Measurements from ENCODE around the gene FCRL2. TPM values are rescaled to one million over a fixed set of nuclear protein-coding genes. Genes with fewer than 3 reads are reported as not detected.

FCRL2 gene
- total RNA-seq, 2 donors from 2014 or later, result not detected

DNA sequence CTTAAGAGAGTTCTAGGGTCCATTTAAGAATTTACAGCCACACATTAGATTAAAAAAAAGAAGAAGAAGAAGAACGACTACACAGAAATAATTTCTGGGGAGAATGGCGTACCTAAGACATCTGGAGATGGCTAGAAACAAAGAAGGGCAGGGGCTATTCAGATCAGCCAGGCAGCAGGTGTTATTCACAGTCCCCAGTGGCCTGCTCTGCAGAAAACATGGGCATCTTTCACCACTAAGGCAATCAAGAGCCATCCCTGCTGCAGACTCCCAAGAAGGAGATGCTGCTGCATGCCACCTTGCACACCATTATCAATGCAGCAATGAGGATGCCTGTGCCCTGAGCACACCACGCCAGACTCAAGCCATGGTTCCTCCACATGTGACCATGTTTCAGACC is 7.9 kb upstream of the FCRL2 start:
- Histone ChIP-seq H3K36me3 (no peaks in the 10 kb centered on the region), H3K9me3 (no peaks in the 10 kb centered on the region), H3K27ac (no peak overlapping the region), H3K4me1 (ENCODE audit: control insufficient read depth in 1 of 2, low read depth in 2 of 2) (no peaks in the 10 kb centered on the region), H3K27me3 (replicated peaks; ENCODE audit: insufficient read depth) (no peaks in the 10 kb centered on the region), H3K4me3 (no peak overlapping the region)
- TF ChIP-seq CTCF (IDR thresholded peaks at IDR 0.05), result no peak
- no peak for ATAC-seq (ENCODE audit: insufficient number of reproducible peaks, low FRiP score, low read depth)
- no peak for DNase-seq (ENCODE audit: low spot score)

- H3K27me3 ChIP-seq (replicated peaks; ENCODE audit: insufficient read depth), result no peaks in the 10 kb centered on the region
Observed at GRCh38 chr1:157782931-157783330, 6.0 kb upstream of the FCRL2 start.

GRCh38 chr1:157781048-157781447 is 4.1 kb upstream of the FCRL2 start:
- DNase-seq (ENCODE audit: low spot score) (no peak), ATAC-seq (ENCODE audit: insufficient number of reproducible peaks, low FRiP score, low read depth) (no peak)
- Histone ChIP-seq H3K36me3 (no peaks in the 10 kb centered on the region), H3K27ac (no peak overlapping the region), H3K27me3 (replicated peaks; ENCODE audit: insufficient read depth) (no peaks in the 10 kb centered on the region), H3K4me3 (no peak overlapping the region), H3K9me3 (no peaks in the 10 kb centered on the region), H3K4me1 (ENCODE audit: control insufficient read depth in 1 of 2, low read depth in 2 of 2) (no peaks in the 10 kb centered on the region)
- no peak for TF ChIP-seq CTCF (IDR thresholded peaks at IDR 0.05)

More at GRCh38 chr1:157782931-157783330, 6.0 kb upstream of the FCRL2 start:
- TF ChIP-seq CTCF (IDR thresholded peaks at IDR 0.05), result no peak
- ATAC-seq (ENCODE audit: insufficient number of reproducible peaks, low FRiP score, low read depth), result no peak
- Histone ChIP-seq H3K9me3 (no peaks in the 10 kb centered on the region), H3K4me1 (ENCODE audit: control insufficient read depth in 1 of 2, low read depth in 2 of 2) (no peaks in the 10 kb centered on the region), H3K36me3 (no peaks in the 10 kb centered on the region), H3K27ac (no peak overlapping the region), H3K4me3 (no peak overlapping the region)
- DNase-seq (ENCODE audit: low spot score), result no peak

GRCh38 chr1:157775101-157775870 is 1.6 kb downstream of the FCRL2 start:
- no peak for ATAC-seq (ENCODE audit: insufficient number of reproducible peaks, low FRiP score, low read depth)
- H3K4me3 ChIP-seq, result no peak overlapping the region
- H3K27ac ChIP-seq, result no peak overlapping the region

GRCh38 chr1:157774412-157774811 is 2.5 kb downstream of the FCRL2 start:
- Histone ChIP-seq H3K4me1 (ENCODE audit: control insufficient read depth in 1 of 2, low read depth in 2 of 2) (no peaks in the 10 kb centered on the region), H3K9me3 (no peaks in the 10 kb centered on the region), H3K27me3 (replicated peaks; ENCODE audit: insufficient read depth) (no peaks in the 10 kb centered on the region), H3K36me3 (no peaks in the 10 kb centered on the region), H3K4me3 (no peak overlapping the region), H3K27ac (no peak overlapping the region)
- no peak for TF ChIP-seq CTCF (IDR thresholded peaks at IDR 0.05)
- no peak for ATAC-seq (ENCODE audit: insufficient number of reproducible peaks, low FRiP score, low read depth)
- DNase-seq (ENCODE audit: low spot score), result no peak

More at GRCh38 chr1:157775101-157775870, 1.6 kb downstream of the FCRL2 start:
- H3K27me3 ChIP-seq (replicated peaks; ENCODE audit: insufficient read depth), result no peaks in the 10 kb centered on the region
- H3K36me3 ChIP-seq, result no peaks in the 10 kb centered on the region
- no peak for TF ChIP-seq CTCF (IDR thresholded peaks at IDR 0.05)
- no peak for DNase-seq (ENCODE audit: low spot score)
- H3K9me3 ChIP-seq, result no peaks in the 10 kb centered on the region
- no peaks in the 10 kb centered on the region for H3K4me1 ChIP-seq (ENCODE audit: control insufficient read depth in 1 of 2, low read depth in 2 of 2)

All from thoracic aorta (tissue), 2 donors.